Fibroblast of skin of back (primary cell): ENCODE results near the gene TMEM14C.
"Not testable (repeated sequence)": the region's sequence is repeated elsewhere in the genome, so short reads cannot be mapped to it uniquely, and the experiment has no call there.

Experiments
- DNase-seq: peaks from one replicate; pipeline ENCODE4 v3.0.0-alpha.2; 2013

Gene TMEM14C

GRCh38 chr6:10720960-10721849 lies 1.7 kb upstream of the TMEM14C start:
- not testable (repeated sequence) for DNase-seq

GRCh38 chr6:10721850-10722569 lies 860 bp upstream of the TMEM14C start:
- DNase-seq, result no peak

- no peak for DNase-seq
Measured at GRCh38 chr6:10722570-10722819, 375 bp upstream of the TMEM14C start.

GRCh38 chr6:10723567-10723881 lies 654 bp downstream of the TMEM14C start:
- peak; percentile 26 for DNase-seq

GRCh38 chr6:10725044-10725443 lies 2.2 kb downstream of the TMEM14C start:
- DNase-seq, result no peak

- no peak for DNase-seq
Measured at GRCh38 chr6:10725716-10726115, 2.8 kb downstream of the TMEM14C start.

- no peak for DNase-seq
Measured at GRCh38 chr6:10730254-10730653, 7.4 kb downstream of the TMEM14C start.

GRCh38 chr6:10733151-10733715 lies 10.4 kb downstream of the TMEM14C start:
- peak; percentile 38 for DNase-seq

- no peak for DNase-seq
Measured at GRCh38 chr6:10733863-10734262, 11.0 kb downstream of the TMEM14C start.

- DNase-seq, result no peak
Measured at GRCh38 chr6:10736731-10737130, 13.9 kb downstream of the TMEM14C start.

GRCh38 chr6:10740061-10740460 lies 17.2 kb downstream of the TMEM14C start:
- no peak for DNase-seq

- DNase-seq, result not testable (repeated sequence)
Measured at GRCh38 chr6:10741643-10742042, 18.8 kb downstream of the TMEM14C start.

- no peak for DNase-seq
Measured at GRCh38 chr6:10742251-10742650, 19.4 kb downstream of the TMEM14C start.

- no peak for DNase-seq
Measured at GRCh38 chr6:10743515-10743914, 20.6 kb downstream of the TMEM14C start.

- no peak for DNase-seq
Measured at GRCh38 chr6:10745116-10745515, 22.2 kb downstream of the TMEM14C start.

- no peak for DNase-seq
Measured at GRCh38 chr6:10746915-10747250, 24.0 kb downstream of the TMEM14C start.

GRCh38 chr6:10747251-10747972 lies 24.5 kb downstream of the TMEM14C start, which contains the start of gene TMEM14B:
Gene TMEM14B, plus strand, starts transcription at chr6:10747805. Its CDS starts 1,441 bp downstream, at chr6:10749246.
- peak; percentile 94 for DNase-seq

GRCh38 chr6:10749734-10750133 lies 26.9 kb downstream of the TMEM14C start:
- no peak for DNase-seq

GRCh38 chr6:10750568-10750967 lies 27.7 kb downstream of the TMEM14C start:
- not testable (repeated sequence) for DNase-seq

- not testable (repeated sequence) for DNase-seq
Measured at GRCh38 chr6:10751757-10752156, 28.9 kb downstream of the TMEM14C start.

- DNase-seq, result no peak
Measured at GRCh38 chr6:10756085-10756484, 33.2 kb downstream of the TMEM14C start.

GRCh38 chr6:10759312-10759839 lies 36.5 kb downstream of the TMEM14C start:
- DNase-seq, result peak; percentile 87

GRCh38 chr6:10759884-10760329 lies 37.0 kb downstream of the TMEM14C start:
- DNase-seq, result peak; percentile 28
